ENCODE measurements around the gene GAS2L1. TPM values are rescaled to one million over a fixed set of nuclear protein-coding genes. Genes with fewer than 3 reads are reported as not detected.

The GAS2L1 gene
- total and polyA plus RNA-seq, 2 experiments from 2014 or later = 5.2 to 9.5 TPM

GRCh38 chr22:29336751-29337490, 30.5 kb downstream of the GAS2L1 start:
- Mint-ChIP-seq H3K36me3 (ENCODE audit: low read depth) (peaks cover 37% of the 10 kb centered on the region), H3K27me3 (ENCODE audit: insufficient read depth, low read depth, poor library complexity) (peaks cover 7% of the 10 kb centered on the region), H3K9me3 (no peaks in the 10 kb centered on the region), H3K27ac (no peak overlapping the region), H3K4me3 (no peak overlapping the region), H3K4me1 (no peaks in the 10 kb centered on the region)
- Histone ChIP-seq H3K36me3 (ENCODE audit: insufficient read depth) (peaks cover 8% of the 10 kb centered on the region; the same call in 1 of the 2 replicates), H3K27me3 (ENCODE audit: insufficient read depth) (no peaks in the 10 kb centered on the region), H4K20me1 (replicated peaks; ENCODE audit: insufficient read depth) (no peaks in the 10 kb centered on the region; the same call in 1 of the 2 replicates), H3K27ac (ENCODE audit: low read depth) (no peak overlapping the region), H3K4me3 (no peak overlapping the region), H3K4me1 (ENCODE audit: insufficient read depth) (no peaks in the 10 kb centered on the region), H2AFZ (no peak overlapping the region), H3K9me2 (ENCODE audit: insufficient read depth) (no peaks in the 10 kb centered on the region), H3K79me2 (replicated peaks; ENCODE audit: insufficient read depth) (no peaks in the 10 kb centered on the region), H3F3A (replicated peaks; ENCODE audit: low read depth) (no peaks in the 10 kb centered on the region), H3K4me2 (no peak overlapping the region)
- ATAC-seq (no peak), DNase-seq (ENCODE audit: low spot score) (no peak)
- TF ChIP-seq ETS1 (IDR thresholded peaks at IDR 0.05) (no peak), EZH2phosphoT487 (IDR thresholded peaks at IDR 0.05; ENCODE audit: unreplicated experiment) (no peak), ZNF462 (CRISPR knock-in tag; IDR thresholded peaks at IDR 0.05) (no peak), CTCF (conservative IDR thresholded peaks at IDR 0.05; ENCODE audit: low read depth in 2 of 2) (no peak), ZNF114 (CRISPR knock-in tag; IDR thresholded peaks at IDR 0.05) (no peak), STAT1 (IDR thresholded peaks at IDR 0.05; ENCODE audit: unreplicated experiment) (no peak), NANOG (IDR thresholded peaks at IDR 0.05; ENCODE audit: borderline replicate concordance) (no peak)

Data from GM23338 (cell line).